Stimulated activated CD8-positive, alpha-beta memory T cell treated with anti-CD3 and anti-CD28 coated beads, Interleukin-12 subunit alpha, Interleukin-12 subunit beta, amount 100 ng/mL, for 24 hours (primary cell): Measurements from ENCODE around the gene ZCRB1.

Experiments
- DNase-seq: peaks from one replicate; pipeline ENCODE4 v3.0.0-alpha.2; 2020; ENCODE audit errors: extremely low read depth

ZCRB1 gene

DNA sequence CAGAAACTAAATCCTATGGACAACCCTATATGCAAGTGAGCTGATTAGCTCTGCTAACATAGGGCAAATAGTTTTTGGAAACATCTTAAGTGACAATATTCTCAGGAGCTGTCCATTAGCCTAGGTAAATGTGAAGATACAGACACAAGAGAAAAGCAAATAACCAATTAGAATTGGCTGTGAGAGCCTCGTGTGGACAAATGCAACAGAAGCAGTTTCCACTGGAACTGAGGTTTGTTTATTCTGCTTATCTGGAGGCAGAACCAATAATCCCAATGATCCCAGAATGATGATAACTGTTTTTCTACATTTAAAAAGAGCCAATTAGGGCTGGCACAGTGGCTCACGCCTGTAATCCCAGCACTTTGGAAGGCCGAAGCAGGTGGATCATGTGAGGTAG lies 44.6 kb downstream of the ZCRB1 start:
- DNase-seq: no peak

- DNase-seq: no peak
These were observed 47.8 kb downstream of the ZCRB1 start for GRCh38 chr12:42278128-42278510.

GRCh38 chr12:42277396-42278127 lies 48.3 kb downstream of the ZCRB1 start:
- no peak for DNase-seq

DNA sequence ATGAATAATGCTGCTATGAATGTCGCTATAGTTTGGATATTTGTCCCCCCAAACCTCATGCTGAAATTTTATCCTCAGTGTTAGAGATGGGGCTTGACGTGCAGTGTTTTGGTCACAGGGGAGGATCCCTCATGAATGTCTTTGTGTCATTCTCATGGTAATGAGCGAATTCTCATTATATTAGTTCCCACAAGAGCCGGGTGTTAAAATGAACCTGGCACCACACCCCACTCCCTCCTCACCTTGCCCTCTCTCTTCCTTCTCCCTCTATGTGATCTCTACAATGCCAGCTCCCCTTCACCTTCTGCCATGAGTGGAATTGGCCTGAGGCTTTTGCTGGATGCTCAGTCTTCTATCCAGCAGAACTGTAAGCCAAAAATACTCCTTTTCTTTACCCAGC lies 50.4 kb downstream of the ZCRB1 start:
- no peak for DNase-seq

- no peak for DNase-seq
These were observed 52.2 kb downstream of the ZCRB1 start for GRCh38 chr12:42273706-42274105.

- DNase-seq: no peak
These were observed 55.3 kb downstream of the ZCRB1 start for GRCh38 chr12:42270596-42270995.

DNA sequence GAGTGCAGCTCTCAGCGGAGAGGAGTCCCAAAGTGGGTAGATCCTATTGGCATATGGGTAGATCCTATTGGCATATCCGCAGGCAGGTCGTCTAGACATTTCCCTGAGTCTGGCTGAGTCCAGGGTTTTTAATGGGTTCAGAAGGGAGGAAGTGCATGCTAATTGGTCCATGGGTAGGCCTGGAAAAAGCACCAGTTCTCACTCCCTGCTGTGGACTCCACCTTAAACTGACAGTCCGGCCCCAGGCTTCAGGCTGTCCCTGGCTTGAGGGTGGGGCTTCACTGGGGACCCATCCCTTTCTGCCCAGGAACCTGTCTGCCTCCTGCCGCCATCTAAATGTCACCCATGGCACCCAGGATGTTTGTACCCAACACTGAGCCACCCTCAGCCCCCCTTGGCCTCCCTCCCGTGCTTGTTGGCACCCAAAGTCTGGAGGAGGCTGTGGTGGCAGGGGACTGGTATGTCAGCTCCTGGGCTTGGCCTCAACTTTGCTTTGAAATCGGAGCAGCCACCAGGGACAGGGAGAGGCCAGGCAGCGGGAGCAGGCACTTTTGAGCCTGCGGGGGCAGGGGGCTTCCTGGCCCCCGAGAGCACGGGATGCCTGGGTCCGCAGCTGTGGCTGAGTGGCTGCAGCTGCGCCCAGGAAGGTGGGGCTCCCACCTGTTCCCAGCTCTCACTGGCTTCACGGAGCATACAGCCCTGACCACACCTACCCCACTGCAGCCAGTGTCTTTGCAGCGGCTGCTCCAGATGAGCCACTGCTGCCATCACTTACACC lies 58.3 kb downstream of the ZCRB1 start:
- DNase-seq: no peak

DNA sequence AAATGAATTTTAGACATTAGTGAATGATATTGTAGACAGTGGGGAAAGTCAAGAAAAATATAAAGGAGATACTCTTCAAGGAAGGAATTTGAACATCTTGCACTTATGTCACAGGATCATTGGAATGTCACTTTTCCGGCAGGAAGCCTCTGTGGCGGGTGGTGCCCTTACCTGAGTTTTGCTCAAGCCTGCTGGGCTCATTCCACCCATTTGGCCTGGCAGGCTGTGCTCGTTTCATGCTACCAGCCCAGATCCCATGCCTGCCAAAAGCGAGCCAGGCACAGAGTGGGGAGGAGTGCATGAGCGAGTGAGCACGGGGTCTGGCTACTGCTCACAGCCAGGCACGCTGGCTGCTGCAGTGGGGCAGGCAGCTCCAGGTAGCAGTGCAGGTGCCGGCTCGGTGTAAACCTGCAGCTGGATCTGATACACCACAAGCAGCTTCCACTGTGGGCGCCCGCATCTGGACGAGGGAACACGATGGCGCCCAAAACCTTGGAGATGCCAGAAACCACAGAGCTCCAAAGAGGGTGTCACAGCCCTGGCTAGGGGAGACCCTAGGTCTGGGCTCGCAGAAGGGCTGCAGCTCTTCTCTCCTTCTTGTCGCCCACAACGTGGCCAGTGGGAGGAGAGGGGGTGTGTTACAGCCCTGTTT lies 59.2 kb downstream of the ZCRB1 start:
- no peak for DNase-seq

DNA sequence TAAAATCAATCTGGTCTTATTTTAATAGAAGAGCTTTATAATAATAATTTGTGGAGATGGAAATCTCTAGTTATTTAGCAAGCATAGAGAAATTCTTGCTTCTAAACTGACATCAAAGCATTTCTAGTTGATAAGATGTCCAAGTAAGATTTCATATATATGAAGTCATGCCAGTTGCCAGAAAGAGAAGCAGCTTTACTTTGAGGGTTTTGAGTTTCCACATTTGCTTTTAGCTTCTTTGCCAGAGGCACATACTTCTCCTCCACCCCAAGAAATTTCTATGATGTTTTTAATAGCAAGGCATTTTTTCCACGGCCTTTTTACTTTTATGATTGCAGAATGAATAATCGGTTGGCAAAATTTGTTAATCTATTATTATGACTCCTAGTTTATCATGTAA lies 63.6 kb downstream of the ZCRB1 start:
- no peak for DNase-seq
